Measurements from ENCODE around the gene APPL1. TPM values are rescaled to one million over a fixed set of nuclear protein-coding genes. Genes with fewer than 3 reads are reported as not detected.

The APPL1 gene
- total RNA-seq, 2 experiments from 2014 or later = 21.3 to 22.9 TPM

- Mint-ChIP-seq H3K4me1 (ENCODE audit: low read depth) (peaks cover 38% of the 10 kb centered on the region), H3K4me3 (peak overlapping the region; percentile 38), H3K36me3 (ENCODE audit: low read depth) (peaks cover 10% of the 10 kb centered on the region), H3K9me3 (no peaks in the 10 kb centered on the region), H3K27me3 (no peaks in the 10 kb centered on the region), H3K27ac (no peak overlapping the region)
- no peak overlapping the region for H3K27ac ChIP-seq (ENCODE audit: low read depth in 1 of 2, low read length in 2 of 2)
- H3K9me3 ChIP-seq (ENCODE audit: control insufficient read depth in 1 of 2, insufficient read depth in 1 of 2, low read length in 2 of 2) = no peaks in the 10 kb centered on the region
- ChIA-PET POLR2A (no interaction called here), CTCF (no interaction called here)
- no peak for TF ChIP-seq CTCF (IDR thresholded peaks at IDR 0.05)
- no peaks in the 10 kb centered on the region for H3K27me3 ChIP-seq (ENCODE audit: control insufficient read depth in 1 of 2, insufficient read depth in 2 of 2, low read length in 2 of 2)
- H3K36me3 ChIP-seq (ENCODE audit: insufficient read depth, low read length) = no peaks in the 10 kb centered on the region
- no peak overlapping the region for H3K4me3 ChIP-seq (ENCODE audit: low read length)
- DNase-seq = no peak
- peaks cover 10% of the 10 kb centered on the region for H3K4me1 ChIP-seq (ENCODE audit: insufficient read depth, low read length)
- intact Hi-C loops (cut with DNase I, micrococcal nuclease) = no loop called here
- no peak for ATAC-seq (ENCODE audit: poor library complexity)
These were observed 2.5 kb downstream of the APPL1 start for GRCh38 chr3:57230006-57230405.

GRCh38 chr3:57233799-57234198 lies 6.3 kb downstream of the APPL1 start:
- Histone ChIP-seq H3K27me3 (ENCODE audit: control insufficient read depth in 1 of 2, insufficient read depth in 2 of 2, low read length in 2 of 2) (no peaks in the 10 kb centered on the region), H3K9me3 (ENCODE audit: control insufficient read depth in 1 of 2, insufficient read depth in 1 of 2, low read length in 2 of 2) (no peaks in the 10 kb centered on the region), H3K27ac (ENCODE audit: low read depth in 1 of 2, low read length in 2 of 2) (no peak overlapping the region), H3K4me1 (ENCODE audit: insufficient read depth, low read length) (peaks cover 5% of the 10 kb centered on the region), H3K36me3 (ENCODE audit: insufficient read depth, low read length) (peaks cover 16% of the 10 kb centered on the region), H3K4me3 (ENCODE audit: low read length) (no peak overlapping the region)
- Mint-ChIP-seq H3K4me1 (ENCODE audit: low read depth) (peaks cover 36% of the 10 kb centered on the region), H3K9me3 (no peaks in the 10 kb centered on the region), H3K27me3 (no peaks in the 10 kb centered on the region), H3K4me3 (no peak overlapping the region), H3K27ac (no peak overlapping the region), H3K36me3 (ENCODE audit: low read depth) (peaks cover 28% of the 10 kb centered on the region)
- DNase-seq (no peak), ATAC-seq (ENCODE audit: poor library complexity) (no peak)
- ChIA-PET CTCF (no interaction called here), POLR2A (no interaction called here)
- no peak for TF ChIP-seq CTCF (IDR thresholded peaks at IDR 0.05)
- intact Hi-C loops (cut with DNase I, micrococcal nuclease) = no loop called here

GRCh38 chr3:57234613-57235575 lies 7.4 kb downstream of the APPL1 start:
- H3K4me3 Mint-ChIP-seq = no peak overlapping the region
- ATAC-seq (ENCODE audit: poor library complexity) = no peak
- no peak for TF ChIP-seq CTCF (IDR thresholded peaks at IDR 0.05)
- Histone ChIP-seq H3K9me3 (ENCODE audit: control insufficient read depth in 1 of 2, insufficient read depth in 1 of 2, low read length in 2 of 2) (no peaks in the 10 kb centered on the region), H3K36me3 (ENCODE audit: insufficient read depth, low read length) (peaks cover 27% of the 10 kb centered on the region), H3K27ac (ENCODE audit: low read depth in 1 of 2, low read length in 2 of 2) (no peak overlapping the region), H3K27me3 (ENCODE audit: control insufficient read depth in 1 of 2, insufficient read depth in 2 of 2, low read length in 2 of 2) (no peaks in the 10 kb centered on the region), H3K4me1 (ENCODE audit: insufficient read depth, low read length) (no peaks in the 10 kb centered on the region), H3K4me3 (ENCODE audit: low read length) (no peak overlapping the region)
- peaks cover 39% of the 10 kb centered on the region for H3K36me3 Mint-ChIP-seq (ENCODE audit: low read depth)
- no peaks in the 10 kb centered on the region for H3K9me3 Mint-ChIP-seq
- H3K27ac Mint-ChIP-seq = no peak overlapping the region
- POLR2A ChIA-PET = interaction anchor here (0.7 kb wide), 1 partner anchor 740 kb away, joined by 3 read pairs; no protein-coding TSS in a partner anchor
- CTCF ChIA-PET = interaction anchor here (1.0 kb wide), 1 partner anchor 65 kb away, joined by 3 read pairs; no protein-coding TSS in a partner anchor
- H3K4me1 Mint-ChIP-seq (ENCODE audit: low read depth) = peaks cover 25% of the 10 kb centered on the region
- peak in 1 of 14 experiments; percentile 2 for DNase-seq
- intact Hi-C loops (cut with DNase I, micrococcal nuclease) = no loop called here
- H3K27me3 Mint-ChIP-seq = no peaks in the 10 kb centered on the region

Measured in CD4-positive, alpha-beta T cell (primary cell).